ENCODE measurements around the gene NUP58.
"Not testable (repeated sequence)": the region's sequence is repeated elsewhere in the genome, so short reads cannot be mapped to it uniquely, and the experiment has no call there.

NUP58 gene

GRCh38 chr13:25352230-25352629, 50.8 kb downstream of the NUP58 start:
- in situ Hi-C loops (cut with MboI; ENCODE audit: low sequenced_read_pairs, unreplicated experiment): no loop called here
- DNase-seq (ENCODE audit: low spot score): no peak
- TF ChIP-seq, protein P1, sequence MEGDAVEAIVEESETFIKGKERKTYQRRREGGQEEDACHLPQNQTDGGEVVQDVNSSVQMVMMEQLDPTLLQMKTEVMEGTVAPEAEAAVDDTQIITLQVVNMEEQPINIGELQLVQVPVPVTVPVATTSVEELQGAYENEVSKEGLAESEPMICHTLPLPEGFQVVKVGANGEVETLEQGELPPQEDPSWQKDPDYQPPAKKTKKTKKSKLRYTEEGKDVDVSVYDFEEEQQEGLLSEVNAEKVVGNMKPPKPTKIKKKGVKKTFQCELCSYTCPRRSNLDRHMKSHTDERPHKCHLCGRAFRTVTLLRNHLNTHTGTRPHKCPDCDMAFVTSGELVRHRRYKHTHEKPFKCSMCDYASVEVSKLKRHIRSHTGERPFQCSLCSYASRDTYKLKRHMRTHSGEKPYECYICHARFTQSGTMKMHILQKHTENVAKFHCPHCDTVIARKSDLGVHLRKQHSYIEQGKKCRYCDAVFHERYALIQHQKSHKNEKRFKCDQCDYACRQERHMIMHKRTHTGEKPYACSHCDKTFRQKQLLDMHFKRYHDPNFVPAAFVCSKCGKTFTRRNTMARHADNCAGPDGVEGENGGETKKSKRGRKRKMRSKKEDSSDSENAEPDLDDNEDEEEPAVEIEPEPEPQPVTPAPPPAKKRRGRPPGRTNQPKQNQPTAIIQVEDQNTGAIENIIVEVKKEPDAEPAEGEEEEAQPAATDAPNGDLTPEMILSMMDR (IDR thresholded peaks at IDR 0.05; ENCODE audit: borderline replicate concordance, control extremely low read depth, extremely low read depth, insufficient read depth, missing control alignments): no peak

DNA sequence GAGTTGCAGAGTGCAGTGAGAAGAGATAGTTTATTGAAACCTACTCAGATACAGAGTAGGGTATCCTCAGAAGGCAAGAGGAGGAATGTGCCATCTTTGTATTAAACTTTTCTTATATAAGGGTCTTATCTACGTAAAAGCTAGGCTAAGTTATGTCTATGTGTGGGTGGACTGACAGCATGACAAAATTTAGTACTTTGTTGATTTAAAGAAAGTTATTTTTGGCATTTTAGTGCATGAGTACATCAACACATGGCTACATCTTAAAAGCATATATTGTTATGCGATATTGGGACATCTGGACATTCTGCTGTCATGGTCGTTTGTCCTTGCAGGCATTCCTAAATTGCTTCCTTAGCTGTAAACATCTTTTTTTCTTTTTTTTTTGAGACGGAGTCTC, 51.4 kb downstream of the NUP58 start:
- TF ChIP-seq, protein P1 (IDR thresholded peaks at IDR 0.05; ENCODE audit: borderline replicate concordance, control extremely low read depth, extremely low read depth, insufficient read depth, missing control alignments): no peak
- in situ Hi-C loops (cut with MboI; ENCODE audit: low sequenced_read_pairs, unreplicated experiment): no loop called here
- DNase-seq (ENCODE audit: low spot score): no peak

DNA sequence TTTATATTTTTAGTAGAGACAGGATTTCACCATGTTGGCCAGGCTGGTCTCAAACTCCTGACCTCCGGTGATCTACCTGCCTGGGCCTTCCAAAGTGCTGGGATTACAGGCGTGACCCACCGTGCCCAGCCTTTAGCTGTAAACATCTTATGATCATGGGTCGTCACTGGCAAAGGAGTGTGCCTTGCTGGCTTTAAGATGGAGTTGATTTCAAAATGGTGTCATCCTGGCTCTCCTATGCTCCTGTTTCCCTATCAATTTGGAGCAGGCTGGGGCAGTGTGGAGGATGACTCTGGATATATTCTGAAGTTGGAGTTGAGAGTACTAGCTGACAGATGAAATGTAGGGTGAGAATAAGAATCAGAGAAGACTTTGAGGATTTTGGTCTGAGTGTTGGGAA, 51.9 kb downstream of the NUP58 start:
- no peak for DNase-seq (ENCODE audit: low spot score)
- TF ChIP-seq, protein P1 (IDR thresholded peaks at IDR 0.05; ENCODE audit: borderline replicate concordance, control extremely low read depth, extremely low read depth, insufficient read depth, missing control alignments): no peak
- in situ Hi-C loops (cut with MboI; ENCODE audit: low sequenced_read_pairs, unreplicated experiment): no loop called here

GRCh38 chr13:25354377-25354776, 53.0 kb downstream of the NUP58 start:
- TF ChIP-seq, protein P1 (IDR thresholded peaks at IDR 0.05; ENCODE audit: borderline replicate concordance, control extremely low read depth, extremely low read depth, insufficient read depth, missing control alignments): no peak
- in situ Hi-C loops (cut with MboI; ENCODE audit: low sequenced_read_pairs, unreplicated experiment): no loop called here
- no peak for DNase-seq (ENCODE audit: low spot score)

DNA sequence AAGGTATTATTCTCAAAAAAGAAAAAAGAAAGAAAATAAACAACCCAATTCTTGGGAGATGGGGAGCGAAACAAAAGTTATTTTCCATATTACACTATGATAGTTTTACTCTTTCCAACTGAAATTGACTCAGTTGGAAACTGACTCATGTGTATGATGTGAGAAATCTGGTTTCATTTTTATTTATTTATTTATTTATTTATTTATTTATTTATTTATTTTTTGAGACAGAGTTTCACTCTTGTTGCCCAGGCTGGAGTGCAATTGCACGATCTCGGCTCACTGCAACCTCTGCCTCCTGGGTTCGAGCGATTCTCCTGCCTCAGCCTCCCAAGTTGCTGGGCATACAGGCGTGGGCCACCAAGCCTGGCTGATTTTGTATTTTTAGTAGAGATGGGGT, 59.0 kb downstream of the NUP58 start:
- in situ Hi-C loops (cut with MboI; ENCODE audit: low sequenced_read_pairs, unreplicated experiment): not testable (repeated sequence)

DNA sequence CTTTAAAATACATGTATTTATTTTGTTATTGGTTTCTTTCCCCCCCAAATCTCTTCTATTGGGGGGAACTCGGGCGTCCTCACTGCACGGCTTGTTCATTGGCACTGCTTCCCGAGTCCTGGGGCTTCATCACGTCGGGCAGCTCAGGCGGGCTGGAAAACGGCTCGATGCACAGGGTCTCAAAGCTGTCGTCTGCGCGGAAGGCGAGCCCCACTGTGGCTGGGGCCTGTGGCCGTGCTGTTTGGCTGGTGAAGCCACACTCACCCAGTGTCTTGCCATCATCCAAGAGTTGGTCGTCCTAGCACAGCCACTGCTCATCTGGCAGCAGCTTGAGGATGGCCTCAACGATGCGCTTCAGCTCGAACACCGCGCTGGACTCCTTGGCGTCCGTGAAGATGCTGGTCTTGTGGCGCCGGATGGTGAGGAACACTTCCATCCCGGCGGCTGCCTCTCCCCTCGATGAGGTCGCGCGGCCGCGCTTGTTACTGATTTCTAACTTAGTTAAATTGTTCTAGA, 64.4 kb downstream of the NUP58 start:
- TF ChIP-seq, protein P1 (IDR thresholded peaks at IDR 0.05; ENCODE audit: borderline replicate concordance, control extremely low read depth, extremely low read depth, insufficient read depth, missing control alignments): no peak
- no peak for DNase-seq (ENCODE audit: low spot score)
- in situ Hi-C loops (cut with MboI; ENCODE audit: low sequenced_read_pairs, unreplicated experiment): no loop called here

More for the DNA sequence above, 59.0 kb downstream of the NUP58 start:
- not testable (repeated sequence) for DNase-seq (ENCODE audit: low spot score)

- TF ChIP-seq, protein P1 (IDR thresholded peaks at IDR 0.05; ENCODE audit: borderline replicate concordance, control extremely low read depth, extremely low read depth, insufficient read depth, missing control alignments): no peak
- in situ Hi-C loops (cut with MboI; ENCODE audit: low sequenced_read_pairs, unreplicated experiment): no loop called here
- DNase-seq (ENCODE audit: low spot score): no peak
These were observed 69.9 kb downstream of the NUP58 start for GRCh38 chr13:25371158-25371874.

All from GM13976 (cell line).